GM21576 (cell line): ENCODE data around the gene GPR34.
"Not testable (repeated sequence)": the region's sequence is repeated elsewhere in the genome, so short reads cannot be mapped to it uniquely, and the experiment has no call there.

ENCODE experiments used
- ATAC-seq: cut with Tn5 transposase; IDR thresholded peaks from one replicate; pipeline ENCODE4 v1.9.1; 2021; ENCODE audit warnings: mild to moderate bottlenecking, moderate library complexity; ENCODE audit not compliant: unreplicated experiment

The GPR34 gene

DNA sequence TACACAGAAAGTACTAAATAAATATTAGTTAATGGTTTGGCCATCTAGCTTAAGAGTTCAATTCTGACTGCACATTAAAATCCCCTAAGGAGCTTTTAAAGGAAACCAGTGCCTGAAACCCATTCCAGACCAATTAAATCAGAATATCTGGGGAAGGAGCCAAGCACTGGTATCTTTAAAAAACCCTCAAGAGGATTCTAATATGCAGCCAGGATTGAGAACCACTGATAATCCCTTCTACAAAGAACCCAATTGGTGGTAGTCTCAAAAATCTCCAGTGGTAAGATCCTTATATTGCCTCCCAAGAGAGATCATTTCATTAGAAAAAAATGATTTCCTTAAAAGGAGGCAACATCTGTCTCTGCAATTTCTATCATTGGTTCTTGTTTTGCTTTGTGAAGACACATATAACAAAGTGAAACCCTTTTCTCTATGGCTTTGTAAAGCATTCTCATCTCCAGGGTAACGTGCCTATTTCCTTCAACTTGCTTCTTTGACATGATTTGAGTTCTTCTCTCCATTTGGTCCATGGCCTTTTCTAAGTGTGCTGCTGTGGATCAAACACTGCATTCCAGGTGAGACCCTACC, 3.5 kb downstream of the GPR34 start:
- no peak for ATAC-seq

DNA sequence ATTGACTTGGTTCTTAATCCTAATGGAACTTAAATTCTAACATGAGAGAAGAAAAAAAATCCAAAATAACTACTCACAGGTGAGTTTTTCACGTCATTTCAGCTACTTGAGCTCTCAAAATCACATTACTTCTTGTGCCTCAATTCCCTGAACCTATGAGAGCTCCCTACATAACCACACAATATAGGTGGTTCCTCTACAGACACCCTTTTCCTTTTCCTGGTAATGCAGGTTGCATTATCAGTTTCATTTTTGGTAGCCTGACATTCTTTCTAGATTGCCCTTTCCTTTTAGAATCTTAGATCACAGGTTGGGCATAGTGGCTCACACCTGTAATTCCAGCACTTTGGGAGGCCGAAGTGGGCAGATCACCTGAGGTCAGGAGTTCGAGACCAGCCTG, 4.3 kb downstream of the GPR34 start:
- no peak for ATAC-seq

DNA sequence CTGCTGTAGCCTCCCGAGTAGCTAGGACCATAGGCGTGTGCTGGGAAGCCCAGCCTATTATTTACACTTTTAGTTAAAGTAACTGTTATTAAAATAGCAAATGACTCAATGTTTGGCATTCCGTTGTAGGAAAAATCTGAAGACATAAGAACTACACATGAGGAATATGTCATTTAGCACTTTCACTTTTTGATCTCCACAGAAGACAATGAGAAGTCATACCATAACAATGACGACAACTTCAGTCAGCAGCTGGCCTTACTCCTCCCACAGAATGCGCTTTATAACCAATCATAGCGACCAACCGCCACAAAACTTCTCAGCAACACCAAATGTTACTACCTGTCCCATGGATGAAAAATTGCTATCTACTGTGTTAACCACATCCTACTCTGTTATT, 6.7 kb downstream of the GPR34 start:
- no peak for ATAC-seq

DNA sequence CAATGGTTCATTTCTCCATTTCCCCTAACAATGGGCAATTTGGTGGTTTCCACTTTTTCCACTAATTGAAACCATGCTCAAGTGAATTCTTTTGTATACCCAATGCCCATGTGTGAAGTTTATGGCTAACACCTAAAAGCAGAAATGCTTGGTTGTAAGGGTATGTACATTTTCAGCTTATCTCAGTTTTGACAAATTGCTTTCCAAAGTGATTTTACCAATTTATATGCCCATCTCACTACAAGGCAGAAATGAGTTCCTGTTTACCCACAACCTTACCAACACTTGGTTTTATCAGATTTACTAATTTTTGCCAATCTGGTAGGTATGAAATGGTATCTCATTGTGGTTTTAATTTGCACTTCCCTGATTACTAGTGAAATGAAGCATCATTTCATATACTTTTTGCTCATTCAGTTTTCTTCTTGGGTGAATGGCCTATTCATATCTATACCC, 14.8 kb downstream of the GPR34 start:
- ATAC-seq, result no peak

DNA sequence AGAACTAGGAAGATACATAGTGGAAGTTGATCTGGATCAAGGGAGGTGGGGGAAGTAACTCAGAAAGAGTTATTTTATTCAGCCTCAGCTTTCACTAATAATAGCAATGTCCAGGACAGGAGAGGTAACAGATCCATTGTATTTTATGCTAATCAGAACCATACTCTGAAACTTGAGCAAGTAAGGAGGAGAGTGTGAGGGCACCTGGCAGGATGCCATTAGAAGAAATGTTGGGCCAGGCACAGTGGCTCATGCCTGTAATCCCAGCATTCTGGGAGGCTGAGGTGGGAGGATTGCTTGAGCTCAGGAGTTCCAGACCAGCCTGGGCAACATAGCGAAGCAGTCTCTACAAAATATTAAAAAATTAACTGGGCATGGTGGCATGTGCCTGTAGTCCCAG, 16.3 kb downstream of the GPR34 start:
- ATAC-seq, result no peak

DNA sequence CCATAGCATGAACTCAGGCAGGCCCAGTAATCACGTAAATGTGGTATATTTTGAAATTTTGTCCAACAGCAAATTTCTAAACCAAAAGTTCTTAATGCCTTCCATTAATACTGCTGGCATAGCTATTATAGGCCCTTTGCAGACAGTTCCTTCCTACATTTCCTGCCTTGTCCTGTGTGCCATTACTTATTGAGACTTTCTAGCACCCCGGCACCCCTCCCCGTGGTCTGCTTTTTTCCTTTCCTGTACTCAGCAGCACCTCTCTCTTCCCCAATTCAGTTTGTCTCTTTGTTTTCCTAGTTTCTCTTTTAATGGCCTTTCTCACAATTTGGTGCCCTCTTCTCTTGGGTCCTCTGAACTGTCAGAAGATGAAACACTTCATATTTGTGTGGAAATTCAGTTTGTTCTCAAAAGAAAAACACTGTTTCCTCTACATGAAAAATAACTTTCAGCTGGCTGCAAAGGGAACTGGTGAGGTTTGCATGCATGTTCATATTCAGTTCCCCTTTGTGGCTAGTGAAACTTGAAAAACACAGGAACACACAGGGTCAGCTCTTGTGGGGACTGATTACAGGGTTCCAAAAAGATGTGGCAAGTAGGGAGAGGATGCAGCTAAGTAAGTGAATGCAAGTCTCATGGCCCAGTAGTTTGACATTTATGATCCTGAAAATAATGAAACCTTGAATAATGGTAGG, 17.1 kb downstream of the GPR34 start:
- peak; percentile 86 for ATAC-seq

DNA sequence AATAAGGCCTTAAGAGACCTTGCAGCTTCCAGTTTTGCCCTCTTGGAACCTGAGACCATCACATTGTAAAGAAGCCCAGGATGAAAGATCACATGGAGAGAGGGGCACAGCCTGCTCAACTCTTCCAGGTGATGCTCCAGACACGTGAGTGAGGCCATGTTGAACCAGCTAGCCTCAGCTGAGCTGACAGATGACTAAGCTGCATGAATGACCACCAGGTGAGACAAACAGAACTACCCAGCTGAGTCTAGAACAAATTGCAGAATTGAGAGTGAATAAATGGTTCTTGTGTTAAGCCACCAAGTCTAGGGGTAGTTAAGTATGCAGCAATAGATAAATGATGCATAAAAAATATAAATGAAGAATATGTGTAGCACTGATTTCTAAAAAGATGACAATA, 18.4 kb downstream of the GPR34 start:
- no peak for ATAC-seq

DNA sequence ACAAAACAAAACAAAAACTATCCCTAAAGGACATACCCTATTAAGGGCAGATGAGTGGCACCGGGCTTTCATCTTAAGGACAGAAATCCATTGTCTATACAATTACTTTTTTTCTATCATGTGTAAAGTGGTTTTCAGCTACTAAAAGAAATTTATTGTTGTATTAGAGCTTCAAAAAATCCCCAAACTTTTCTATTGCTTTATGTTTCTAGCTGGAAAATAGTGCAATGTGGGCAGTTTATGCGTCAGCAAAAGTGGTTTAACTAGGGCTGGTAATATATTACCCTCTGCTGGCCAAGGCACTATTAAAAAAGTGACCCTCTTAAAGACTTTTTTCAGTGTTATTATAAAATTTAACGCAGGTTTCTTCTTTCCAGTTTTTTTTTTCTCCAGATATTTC, 19.7 kb downstream of the GPR34 start:
- no peak for ATAC-seq

DNA sequence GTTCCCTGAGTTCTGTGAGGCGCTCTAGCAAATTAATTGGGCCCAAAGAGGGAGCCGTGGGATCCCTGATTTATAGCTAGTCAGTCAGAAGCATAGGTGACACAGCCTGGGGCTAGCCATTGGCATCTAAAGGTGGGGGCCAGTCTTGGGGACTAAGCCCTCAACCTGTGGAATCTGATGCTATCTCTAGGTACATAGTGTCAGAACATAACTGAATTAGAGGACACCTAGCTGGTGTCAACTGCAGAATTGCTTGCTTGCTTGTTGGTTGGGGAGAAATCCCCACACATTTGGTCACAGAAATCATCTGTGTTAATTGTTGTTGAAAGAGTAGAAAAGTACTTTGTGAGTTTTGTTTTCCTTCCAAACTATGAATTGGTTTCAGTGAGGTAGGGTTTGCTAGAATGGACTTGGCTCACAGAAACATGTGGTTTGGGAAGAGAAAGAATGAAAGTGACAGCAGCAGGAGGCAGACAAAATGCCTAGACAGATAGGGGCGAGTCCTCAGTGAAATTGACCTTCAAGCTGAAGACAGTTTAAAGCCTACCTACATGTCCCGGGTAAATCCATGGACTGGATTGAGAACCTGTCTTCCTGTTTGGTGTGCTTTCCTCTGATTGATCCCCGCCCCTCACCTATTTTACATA, 22.4 kb downstream of the GPR34 start:
- no peak for ATAC-seq

DNA sequence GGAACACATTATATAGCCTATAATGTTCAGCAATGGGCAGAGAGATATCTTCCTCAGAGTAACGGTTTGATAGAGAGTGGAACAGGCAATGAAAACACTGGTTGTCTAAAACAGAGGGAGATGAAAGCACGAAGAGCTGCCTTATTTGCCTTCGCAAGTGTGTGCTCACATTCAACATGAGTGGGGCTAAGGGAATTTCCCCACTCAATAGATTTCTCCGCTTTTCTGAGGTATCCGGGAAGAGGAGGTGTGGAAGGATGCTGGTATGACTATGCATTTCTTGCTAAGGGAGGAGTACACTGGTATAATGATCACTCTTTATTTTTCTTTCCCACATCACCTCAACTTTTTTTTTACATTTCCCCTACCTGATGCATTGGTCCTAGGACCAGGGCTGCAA, 27.4 kb downstream of the GPR34 start:
- no peak for ATAC-seq

DNA sequence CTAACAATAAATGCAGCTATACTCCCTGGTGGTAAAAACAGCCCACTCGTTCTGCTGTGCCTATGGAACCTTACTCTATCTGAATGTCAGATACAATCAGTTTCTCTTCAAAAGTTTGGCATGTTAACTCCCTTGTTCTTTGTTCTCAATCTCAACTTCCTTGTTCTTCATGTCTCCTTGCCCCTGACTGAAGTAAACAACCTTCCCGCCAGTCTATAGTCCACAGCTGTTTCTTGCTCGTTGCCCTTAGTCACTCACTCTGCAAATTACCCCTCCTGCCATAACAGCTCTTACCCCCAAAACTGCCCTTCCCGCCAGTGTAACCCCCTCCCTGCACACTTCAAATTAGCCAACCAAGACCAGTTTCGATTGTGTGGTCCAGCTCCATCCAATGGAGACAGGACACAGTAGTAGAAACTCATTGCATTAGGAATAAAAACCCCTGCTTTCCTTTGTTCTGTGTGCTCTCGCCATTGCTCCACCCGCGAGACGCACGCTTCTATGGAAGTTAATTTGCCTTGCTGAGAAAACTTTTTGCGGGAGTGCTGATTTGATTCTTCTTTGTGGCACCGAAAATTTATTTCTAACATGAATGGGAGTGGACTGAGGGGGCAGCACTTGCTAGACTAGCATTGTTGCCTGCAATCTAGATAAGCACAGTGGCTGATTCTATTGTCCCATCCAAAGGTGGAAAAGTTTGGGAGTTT, 28.1 kb downstream of the GPR34 start:
- no peak for ATAC-seq

DNA sequence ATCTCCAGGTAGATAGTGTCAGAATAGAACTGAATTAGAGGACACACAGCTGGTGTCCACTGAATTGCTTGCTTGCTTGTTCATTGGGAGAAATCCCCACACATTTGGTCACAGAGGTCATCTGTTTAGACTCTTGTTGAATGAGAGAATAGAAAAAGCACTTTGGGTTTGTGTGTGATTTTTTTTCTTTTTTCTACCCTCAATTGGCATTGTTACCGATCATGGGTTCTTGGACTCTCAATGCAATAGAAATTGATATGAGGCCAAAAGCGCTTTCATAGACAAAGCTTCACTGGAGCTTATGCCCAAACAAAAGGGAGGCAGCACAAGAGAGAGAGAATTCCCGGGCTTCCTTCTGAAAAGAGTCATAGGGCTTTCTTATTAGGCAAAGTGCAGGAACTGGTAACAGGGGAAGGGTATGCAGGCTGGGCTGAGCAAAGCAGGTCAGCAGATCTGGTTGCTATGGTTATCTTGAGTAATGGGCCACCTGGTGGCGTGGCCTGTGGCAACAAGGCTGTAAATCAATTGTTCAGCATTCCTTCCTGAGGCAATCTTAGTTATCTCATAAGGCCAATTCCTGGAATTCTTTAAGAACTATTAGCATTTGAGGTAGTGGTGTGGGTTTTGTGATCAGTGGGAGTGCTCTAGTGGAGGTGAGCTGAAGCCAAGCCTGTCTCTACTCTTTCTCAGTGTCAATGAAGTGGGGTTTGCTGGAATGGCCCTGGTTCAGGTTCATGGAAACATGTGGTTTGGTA, 29.9 kb downstream of the GPR34 start:
- ATAC-seq, result no peak

DNA sequence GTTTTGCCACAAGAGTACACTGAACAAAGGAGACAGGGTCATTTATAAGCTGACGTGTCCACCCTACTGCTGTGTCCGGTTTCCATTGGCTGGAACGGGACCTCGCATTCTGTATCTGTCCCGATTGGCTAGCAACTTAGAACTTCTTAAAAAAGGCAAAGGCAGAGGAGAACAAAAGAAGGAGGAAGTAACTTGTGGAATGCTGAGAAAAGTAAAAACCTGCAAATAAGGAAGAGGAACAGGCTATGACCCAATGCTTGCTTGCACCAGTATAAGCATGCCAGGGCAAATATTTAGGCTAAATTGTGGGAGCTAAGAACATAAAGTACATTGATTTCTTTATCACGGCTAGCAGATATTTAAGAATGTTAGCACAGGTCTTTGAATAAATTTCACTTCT, 30.8 kb downstream of the GPR34 start:
- not testable (repeated sequence) for ATAC-seq

DNA sequence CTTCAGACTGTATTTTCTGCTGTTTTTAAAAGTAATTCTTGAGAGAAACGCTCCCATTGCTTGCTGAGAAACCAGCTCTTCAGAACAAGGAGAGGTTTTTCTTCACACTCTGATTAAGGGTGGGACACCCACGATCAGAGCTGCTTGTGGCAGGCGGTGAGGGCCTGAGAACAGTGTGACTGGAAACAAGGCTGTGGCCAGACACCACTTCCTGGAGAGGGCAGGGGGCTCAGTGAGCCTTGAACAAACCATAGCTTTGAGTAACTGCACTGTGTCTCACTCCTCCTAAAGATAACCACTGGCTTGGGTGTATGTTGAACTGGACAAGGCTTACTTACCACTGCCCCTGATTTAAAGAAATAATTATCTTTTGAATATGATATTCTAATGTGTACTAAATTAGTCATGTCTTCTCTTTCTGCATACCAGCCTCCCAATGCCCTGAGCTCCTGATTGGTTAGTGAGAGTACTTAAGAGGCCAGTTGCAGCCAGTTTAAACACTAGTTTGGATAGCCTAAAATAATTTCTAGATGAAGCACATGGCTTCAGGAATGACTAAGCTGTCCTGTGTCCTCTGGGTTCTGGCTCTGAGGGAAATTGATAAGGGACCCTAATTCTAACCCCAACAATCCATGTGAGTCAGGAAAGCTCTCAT, 31.5 kb downstream of the GPR34 start:
- peak; percentile 73 for ATAC-seq

DNA sequence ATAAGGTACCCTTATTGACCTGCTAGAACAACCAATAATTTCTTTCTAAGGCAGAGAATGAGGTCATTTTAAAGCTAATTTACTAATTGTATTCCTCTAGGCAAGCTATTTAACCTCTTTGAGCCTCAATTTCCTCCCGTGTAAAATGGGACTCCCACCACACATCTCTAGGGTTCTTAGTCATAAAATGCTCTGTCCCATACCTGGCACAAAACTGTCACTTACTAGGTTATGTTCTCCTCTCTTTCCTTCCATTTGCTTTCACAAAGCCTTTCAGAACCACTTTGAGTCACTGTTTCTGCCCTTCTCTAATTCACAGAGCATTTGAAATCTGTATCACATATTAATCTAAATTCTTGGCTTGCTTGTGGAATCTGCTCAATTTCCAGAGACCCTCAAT, 32.8 kb downstream of the GPR34 start:
- ATAC-seq, result peak; percentile 32

DNA sequence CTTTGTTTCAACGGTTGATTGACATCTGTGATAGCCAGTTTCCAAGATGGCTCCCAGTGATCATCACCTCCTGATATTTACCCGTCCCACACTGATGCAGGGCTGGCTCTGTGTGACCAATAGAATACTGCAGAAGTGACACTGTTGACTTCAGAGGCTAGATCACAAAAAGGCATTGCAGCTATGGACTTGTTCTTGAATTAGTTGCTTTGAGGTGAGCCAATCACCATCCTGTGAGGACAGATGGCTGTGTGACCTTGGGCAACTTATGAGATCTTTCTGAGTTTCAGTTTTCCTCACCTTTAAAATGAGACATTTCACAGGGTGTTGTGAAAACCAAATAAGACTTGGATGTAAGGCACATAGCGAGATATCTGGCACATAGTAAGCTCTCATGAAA, 33.4 kb downstream of the GPR34 start:
- ATAC-seq, result no peak

DNA sequence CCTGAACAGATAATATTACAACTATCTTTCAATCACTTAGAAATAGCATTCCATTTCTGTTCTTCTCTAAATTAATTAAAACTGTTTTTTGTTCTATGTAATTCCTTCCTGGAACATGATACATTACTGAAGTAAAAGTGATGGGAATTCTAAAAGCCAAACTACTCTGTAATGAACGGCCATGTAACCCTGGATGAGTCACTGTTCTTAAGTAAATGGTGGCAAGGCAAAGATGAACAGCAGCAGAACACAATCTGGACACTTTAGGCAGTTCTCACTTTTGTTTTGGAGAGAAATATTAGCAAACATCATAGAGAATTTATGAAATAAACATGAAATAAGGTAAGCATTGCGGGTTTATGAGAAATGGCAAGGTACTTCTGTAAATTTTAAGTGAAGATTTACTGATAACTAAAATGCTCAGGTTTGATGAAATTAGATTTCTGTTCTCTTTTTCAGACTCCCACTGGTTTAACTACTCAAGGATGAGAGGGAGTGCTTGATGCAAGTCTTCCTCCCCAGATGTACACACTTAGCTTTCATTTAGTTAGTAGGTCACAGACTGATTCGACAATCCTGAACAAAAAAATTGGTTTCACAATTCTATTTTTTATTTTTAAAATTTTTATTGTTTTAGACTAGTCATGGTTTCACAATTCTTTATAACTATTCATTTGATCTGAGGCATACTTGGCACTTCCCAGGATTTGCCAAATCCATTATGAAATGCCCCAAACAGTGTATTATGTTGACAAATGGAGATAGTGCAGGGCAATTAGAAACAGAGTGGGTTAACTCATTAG, 34.2 kb downstream of the GPR34 start:
- no peak for ATAC-seq

DNA sequence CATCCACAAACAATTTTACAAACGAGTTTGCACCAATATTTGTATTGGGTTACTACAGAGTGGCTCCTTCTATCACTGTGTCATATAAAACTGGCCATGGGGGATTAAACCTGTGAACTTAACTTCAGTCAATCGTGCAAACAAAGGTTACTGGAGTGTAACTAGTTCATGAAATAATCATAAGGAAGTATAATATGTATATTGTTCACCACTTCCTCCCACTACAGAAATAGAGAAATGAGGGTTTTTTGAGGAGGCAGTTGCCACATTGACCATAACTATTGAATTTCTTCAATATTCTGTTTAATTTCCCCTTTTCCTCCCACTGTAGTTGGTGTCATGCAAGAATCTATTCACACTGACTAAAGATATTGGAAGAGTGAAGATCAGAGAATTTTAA, 35.1 kb downstream of the GPR34 start, which contains the start of gene GPR82:
TSS of gene GPR82 (plus strand) at position 356 of the 400 bp plus-strand sequence. CDS start 2,846 bp downstream, outside the sequence.
- ATAC-seq, result no peak

DNA sequence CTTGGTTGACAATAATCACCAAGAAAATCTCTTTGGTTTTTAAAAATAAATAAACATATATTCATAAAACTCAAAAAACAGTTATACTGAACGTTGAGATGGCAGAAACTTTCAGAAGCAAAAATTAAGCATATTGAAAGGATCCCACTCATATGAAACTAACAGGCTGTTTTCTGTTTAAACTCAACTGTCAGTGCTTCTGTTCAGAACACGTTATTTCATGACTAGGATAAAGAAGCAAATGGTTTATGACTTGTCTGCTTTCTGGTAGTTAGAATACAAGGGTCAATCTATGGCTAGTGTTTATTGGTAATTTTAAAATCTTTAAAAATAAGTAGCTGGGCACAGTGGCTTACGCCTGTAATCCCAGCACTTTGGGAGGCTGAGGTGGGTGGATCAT, 39.4 kb downstream of the GPR34 start:
- ATAC-seq, result no peak

DNA sequence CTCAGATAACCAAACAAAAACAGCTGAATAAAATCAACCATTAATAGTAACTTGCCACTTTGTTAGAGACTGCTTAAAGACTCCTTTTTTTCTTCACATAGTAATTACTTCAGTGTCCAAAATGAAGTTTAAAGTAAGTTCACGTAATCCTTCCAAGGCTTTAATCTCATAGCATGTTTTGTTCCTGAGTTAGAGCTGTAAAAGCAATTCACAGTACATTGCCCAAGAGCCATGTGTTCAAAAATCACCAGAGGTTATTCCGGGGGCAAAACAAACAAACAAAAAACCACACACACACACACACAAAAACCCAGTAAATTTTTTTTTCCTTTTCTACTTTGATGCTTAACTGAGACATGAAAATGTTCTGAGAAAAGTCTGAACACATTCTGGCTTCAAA, 41.3 kb downstream of the GPR34 start:
- ATAC-seq, result no peak
